K562 (cell line): ENCODE data around the gene LZTS3. TPM values are rescaled to one million over a fixed set of nuclear protein-coding genes. Genes with fewer than 3 reads are reported as not detected.

Source experiments
- BHLHE40 ChIP-seq: IDR thresholded peaks from 2 replicates; pipeline ENCODE4 v1.6.1; 2011; ENCODE audit warnings: low read length, improper control_type of control experiment
- CCAR2 ChIP-seq: fragments of 200-400 bp; formaldehyde crosslinking; IDR thresholded peaks from 2 replicates; pipeline ENCODE4 v1.6.1; 2017; ENCODE audit warnings: mild to moderate bottlenecking, low read depth, low read length
- CREM ChIP-seq: IDR thresholded peaks from 2 replicates; pipeline ENCODE4 v1.6.1; 2014; ENCODE audit warnings: antibody characterized with exemption, low read depth
- CXXC5 ChIP-seq: fragments of 250-450 bp; sonication (Bioruptor Pico); IDR thresholded peaks from 2 replicates; pipeline ENCODE4 v1.8.0; 2022; ENCODE audit warnings: inconsistent platforms, mild to moderate bottlenecking, moderate library complexity
- E2F3 ChIP-seq: fragments of 250-450 bp; sonication (Bioruptor Pico); IDR thresholded peaks from 2 replicates; pipeline ENCODE4 v1.4.0; 2020; ENCODE audit warnings: mild to moderate bottlenecking
- ERF ChIP-seq: fragments of 450-650 bp; formaldehyde crosslinking; IDR thresholded peaks from 2 replicates; pipeline ENCODE4 v1.4.0; 2020; ENCODE audit warnings: mild to moderate bottlenecking, mixed read lengths
- ESRRB ChIP-seq: fragments of 250-450 bp; sonication (Bioruptor Pico); IDR thresholded peaks from 2 replicates; pipeline ENCODE4 v1.5.0; 2020; ENCODE audit warnings: mild to moderate bottlenecking, moderate library complexity, borderline replicate concordance
- GABPB1 ChIP-seq: sonication (generic); formaldehyde crosslinking; IDR thresholded peaks from 2 replicates; pipeline ENCODE4 v1.8.0; 2022; ENCODE audit warnings: mild to moderate bottlenecking, missing genetic modification reagents
- HLTF ChIP-seq: fragments of 450-650 bp; IDR thresholded peaks from 2 replicates; pipeline ENCODE4 v1.6.1; 2016
- HMGN3 ChIP-seq: IDR thresholded peaks from 2 replicates; pipeline ENCODE4 v1.6.1; 2011; ENCODE audit warnings: borderline replicate concordance, low read depth, mild to moderate bottlenecking, mixed read lengths, low read length; ENCODE audit not compliant: insufficient read length; ENCODE audit errors: extremely low read depth
- MCM3 ChIP-seq: fragments of 450-650 bp; IDR thresholded peaks from 2 replicates; pipeline ENCODE4 v1.6.1; 2016
- NFIC ChIP-seq: fragments of 450-650 bp; IDR thresholded peaks from 2 replicates; pipeline ENCODE4 v1.6.1; 2017; ENCODE audit warnings: mild to moderate bottlenecking, inconsistent platforms
- NR4A1 ChIP-seq, 2 experiments: fragments of 250-450 bp in 1 of 2; fragments of 450-650 bp in 1 of 2; sonication (Bioruptor Pico) in 1 of 2; IDR thresholded peaks; 2 replicates each; pipeline versions ENCODE4 v1.4.0 to v1.6.1; 2016 to 2020; ENCODE audit warnings: mild to moderate bottlenecking in 2 of 2, missing compliant biosample characterization in 1 of 2, missing genetic modification characterization in 1 of 2, moderate library complexity in 1 of 2
- NRF1 ChIP-seq, 2 experiments: fragments of 450-650 bp; IDR thresholded peaks in 1 of 2; conservative IDR thresholded peaks in 1 of 2; 2 replicates each; pipeline ENCODE4 v1.6.1; 2014; ENCODE audit warnings: mild to moderate bottlenecking in 2 of 2
- PHF20 ChIP-seq: fragments of 450-650 bp; IDR thresholded peaks from 2 replicates; pipeline ENCODE4 v1.6.1; 2018; ENCODE audit not compliant: partially characterized antibody
- PTBP1 ChIP-seq: fragments of 200-400 bp; formaldehyde crosslinking; IDR thresholded peaks from 2 replicates; pipeline ENCODE4 v1.6.1; 2017; ENCODE audit warnings: low read depth, low read length
- PTTG1 ChIP-seq: fragments of 450-650 bp; IDR thresholded peaks from 2 replicates; pipeline ENCODE4 v1.6.1; 2016; ENCODE audit warnings: low read depth, mild to moderate bottlenecking, missing genetic modification characterization, missing compliant biosample characterization
- SOX6 ChIP-seq: fragments of 450-650 bp; IDR thresholded peaks from 2 replicates; pipeline ENCODE4 v1.6.1; 2014; ENCODE audit warnings: mild to moderate bottlenecking
- TCF7L2 ChIP-seq: fragments of 150-350 bp; IDR thresholded peaks from 2 replicates; pipeline ENCODE4 v1.6.1; 2016; ENCODE audit warnings: low read depth, mild to moderate bottlenecking, low read length, moderate library complexity
- U2AF1 ChIP-seq: fragments of 200-400 bp; formaldehyde crosslinking; optimal IDR thresholded peaks from 2 replicates; pipeline ENCODE3; 2017; ENCODE audit warnings: mild to moderate bottlenecking, low read depth, low read length, moderate library complexity
- YBX1 ChIP-seq: fragments of 450-650 bp; IDR thresholded peaks from 2 replicates; pipeline ENCODE4 v1.7.1; 2016; ENCODE audit warnings: mild to moderate bottlenecking
- ZFP36 ChIP-seq: fragments of 150-350 bp; IDR thresholded peaks from 2 replicates; pipeline ENCODE4 v1.6.1; 2018; ENCODE audit warnings: low read length, low read depth; ENCODE audit not compliant: partially characterized antibody
- ZNF143 ChIP-seq: sonication (generic); formaldehyde crosslinking; IDR thresholded peaks from 2 replicates; pipeline ENCODE4 v1.9.0; 2022; ENCODE audit warnings: mild to moderate bottlenecking, missing genetic modification reagents
- ZNF175 ChIP-seq: fragments of 200-800 bp; sonication (Bioruptor generic); IDR thresholded peaks from 2 replicates; pipeline ENCODE4 v1.6.1; 2016; ENCODE audit warnings: low read depth, mild to moderate bottlenecking, missing genetic modification characterization, missing compliant biosample characterization
- ZNF197 ChIP-seq: fragments of 200-800 bp; sonication (Bioruptor generic); IDR thresholded peaks from 2 replicates; pipeline ENCODE4 v1.6.1; 2016; ENCODE audit warnings: low read depth, missing genetic modification characterization, missing compliant biosample characterization
- ZNF239 ChIP-seq: fragments of 250-450 bp; sonication (Bioruptor Pico); IDR thresholded peaks from 2 replicates; pipeline ENCODE4 v1.4.0; 2020; ENCODE audit warnings: mild to moderate bottlenecking
- ZNF766 ChIP-seq: fragments of 200-800 bp; sonication (Bioruptor generic); conservative IDR thresholded peaks from 2 replicates; pipeline ENCODE4 v1.6.1; 2016; ENCODE audit warnings: missing genetic modification characterization, missing compliant biosample characterization
- polyA plus RNA-seq, 8 experiments: library from polyadenylated mRNA; depleted of rRNA in 4 of 8; stranded (reverse) in 5 of 8; unstranded in 3 of 8; fragments of >200 nt; fragmentation: Nextera tagmentation in 2 of 8; fragmentation: Illumina TruSeq in 1 of 8; extraction: Ambion mirVana in 2 of 8; extraction: Trizol in 1 of 8; gene quantifications; 2 replicates each; pipeline versions ENCODE4 v1.2.1 to v1.2.3, GENCODE V29; 2011 to 2014; ENCODE audit warnings: inconsistent platforms in 1 of 8, missing spikeins in 1 of 8
- total RNA-seq, 7 experiments: library from RNA; depleted of rRNA in 6 of 7; stranded (reverse); fragments of >200 nt in 6 of 7; fragmentation: Illumina TruSeq in 2 of 7; extraction: Trizol in 2 of 7; gene quantifications; 2 replicates each; pipeline versions ENCODE4 v1.2.1 to v1.2.3, GENCODE V29; 2011 to 2021; ENCODE audit warnings: low replicate concordance in 1 of 7
- TF ChIP-seq, protein P1 (sequence below): fragments of 250-450 bp; sonication (Bioruptor Pico); IDR thresholded peaks from 2 replicates; pipeline ENCODE4 v1.8.0; 2021; ENCODE audit warnings: mild to moderate bottlenecking, moderate library complexity
- TF ChIP-seq, protein P2 (sequence below): sonication (generic); formaldehyde crosslinking; IDR thresholded peaks from 2 replicates; pipeline ENCODE4 v1.9.0; 2022; ENCODE audit warnings: mild to moderate bottlenecking, missing genetic modification reagents

The LZTS3 gene
- total and polyA plus RNA-seq, 9 of the 15 experiments (the other 6 are each of a cell fraction or from before 2014, with no cell fraction given) = 0.07 to 2.9 (median 2.0) TPM

DNA sequence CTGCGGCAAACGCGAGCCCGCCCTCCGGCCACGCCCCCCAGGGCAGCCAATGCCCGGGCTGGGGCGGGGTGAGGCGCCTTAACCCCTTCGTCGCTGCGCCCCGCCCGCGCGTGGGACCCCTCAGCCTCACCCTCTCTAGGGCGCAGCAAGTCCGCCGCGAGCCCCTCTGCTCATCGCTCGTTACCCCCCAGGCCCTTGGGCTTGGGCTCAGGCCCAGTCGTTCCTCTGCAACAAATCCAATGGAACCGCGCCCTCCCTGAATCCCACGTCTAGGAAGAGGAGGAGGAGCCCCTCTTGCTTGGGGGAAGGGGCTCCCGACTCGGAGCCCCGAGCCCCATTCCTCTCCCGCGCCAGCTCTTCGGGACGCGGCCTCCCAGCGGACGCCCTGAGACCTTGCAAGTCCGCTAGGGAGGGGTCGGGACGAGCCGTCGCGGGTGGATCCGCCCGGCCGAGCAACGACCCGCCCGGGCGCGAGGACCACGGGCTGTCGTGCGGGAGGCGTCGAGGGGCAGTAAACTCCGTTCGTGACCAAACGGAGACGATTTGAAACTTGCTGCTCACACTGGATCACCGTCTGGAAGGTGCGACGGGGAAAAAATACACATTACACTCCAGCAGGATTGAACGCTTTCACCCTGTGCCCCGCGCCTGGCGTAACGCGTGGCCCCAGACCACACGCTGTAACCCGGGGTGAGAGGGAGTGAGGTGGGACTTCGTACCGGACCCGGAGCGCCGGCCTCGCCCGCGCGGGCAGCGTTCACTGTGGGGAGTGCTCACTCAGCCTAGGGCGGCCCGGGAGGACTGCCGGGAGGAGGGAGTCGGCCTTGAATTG, 477 bp upstream of the LZTS3 start (continued):
- no peak for TF ChIP-seq U2AF1
- peak; percentile 46 for TF ChIP-seq HMGN3
- no peak for TF ChIP-seq PTBP1
- TF ChIP-seq ZNF197 (CRISPR knock-in tag) = no peak
- TF ChIP-seq, protein P1, sequence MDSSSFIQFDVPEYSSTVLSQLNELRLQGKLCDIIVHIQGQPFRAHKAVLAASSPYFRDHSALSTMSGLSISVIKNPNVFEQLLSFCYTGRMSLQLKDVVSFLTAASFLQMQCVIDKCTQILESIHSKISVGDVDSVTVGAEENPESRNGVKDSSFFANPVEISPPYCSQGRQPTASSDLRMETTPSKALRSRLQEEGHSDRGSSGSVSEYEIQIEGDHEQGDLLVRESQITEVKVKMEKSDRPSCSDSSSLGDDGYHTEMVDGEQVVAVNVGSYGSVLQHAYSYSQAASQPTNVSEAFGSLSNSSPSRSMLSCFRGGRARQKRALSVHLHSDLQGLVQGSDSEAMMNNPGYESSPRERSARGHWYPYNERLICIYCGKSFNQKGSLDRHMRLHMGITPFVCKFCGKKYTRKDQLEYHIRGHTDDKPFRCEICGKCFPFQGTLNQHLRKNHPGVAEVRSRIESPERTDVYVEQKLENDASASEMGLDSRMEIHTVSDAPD = no peak
- peak; percentile 7; the same call in 1 of the 2 replicates for TF ChIP-seq CXXC5
- TF ChIP-seq PTTG1 (tag) = no peak
- TF ChIP-seq ZFP36 = peak; percentile 99
- TF ChIP-seq, protein P2, sequence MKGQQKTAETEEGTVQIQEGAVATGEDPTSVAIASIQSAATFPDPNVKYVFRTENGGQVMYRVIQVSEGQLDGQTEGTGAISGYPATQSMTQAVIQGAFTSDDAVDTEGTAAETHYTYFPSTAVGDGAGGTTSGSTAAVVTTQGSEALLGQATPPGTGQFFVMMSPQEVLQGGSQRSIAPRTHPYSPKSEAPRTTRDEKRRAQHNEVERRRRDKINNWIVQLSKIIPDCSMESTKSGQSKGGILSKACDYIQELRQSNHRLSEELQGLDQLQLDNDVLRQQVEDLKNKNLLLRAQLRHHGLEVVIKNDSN = 0 out of 2 replicates have a peak, but pooled peaks have one; percentile 6
- TF ChIP-seq YBX1 = no peak
- no peak for TF ChIP-seq PHF20
- no peak for TF ChIP-seq HLTF
- 0 out of 2 replicates have a peak, but pooled peaks have one; percentile 2 for TF ChIP-seq CREM
- TF ChIP-seq GABPB1 (CRISPR knock-in tag) = no peak
- peak; percentile 9; the same call in 1 of the 2 replicates for TF ChIP-seq SOX6
- no peak for TF ChIP-seq ZNF766 (CRISPR knock-in tag)
- no peak for TF ChIP-seq E2F3 (CRISPR knock-in tag)
- no peak for TF ChIP-seq MCM3
- 0 out of 2 replicates have a peak, but pooled peaks have one; percentile 40 for TF ChIP-seq ZNF143 (CRISPR knock-in tag)
- TF ChIP-seq ZNF175 (CRISPR knock-in tag) = no peak
- peak; percentile 4 to 17; a peak in 2 of 4 replicates for TF ChIP-seq NRF1 (conservative IDR thresholded peaks at IDR 0.05 in 1 of 2, IDR thresholded peaks at IDR 0.05 in 1 of 2)
- no peak for TF ChIP-seq ERF (CRISPR knock-in tag)
- no peak for TF ChIP-seq BHLHE40
- no peak for TF ChIP-seq ZNF239 (CRISPR knock-in tag)
- no peak for TF ChIP-seq CCAR2
- TF ChIP-seq ESRRB = no peak
- TF ChIP-seq NFIC = peak; percentile 85
- no peak for TF ChIP-seq TCF7L2
- no peak for TF ChIP-seq NR4A1 (CRISPR knock-in tag; IDR thresholded peaks at IDR 0.05)
- TF ChIP-seq NR4A1 (tag; IDR thresholded peaks at IDR 0.05) = no peak
